Fibroblast of peridontal ligament (primary cell): ENCODE measurements around the gene PRKCSH.

ENCODE experiments used
- DNase-seq: peaks from one replicate; pipeline ENCODE4 v3.0.0-alpha.2; 2010; ENCODE audit errors: extremely low read depth

The PRKCSH gene

DNA sequence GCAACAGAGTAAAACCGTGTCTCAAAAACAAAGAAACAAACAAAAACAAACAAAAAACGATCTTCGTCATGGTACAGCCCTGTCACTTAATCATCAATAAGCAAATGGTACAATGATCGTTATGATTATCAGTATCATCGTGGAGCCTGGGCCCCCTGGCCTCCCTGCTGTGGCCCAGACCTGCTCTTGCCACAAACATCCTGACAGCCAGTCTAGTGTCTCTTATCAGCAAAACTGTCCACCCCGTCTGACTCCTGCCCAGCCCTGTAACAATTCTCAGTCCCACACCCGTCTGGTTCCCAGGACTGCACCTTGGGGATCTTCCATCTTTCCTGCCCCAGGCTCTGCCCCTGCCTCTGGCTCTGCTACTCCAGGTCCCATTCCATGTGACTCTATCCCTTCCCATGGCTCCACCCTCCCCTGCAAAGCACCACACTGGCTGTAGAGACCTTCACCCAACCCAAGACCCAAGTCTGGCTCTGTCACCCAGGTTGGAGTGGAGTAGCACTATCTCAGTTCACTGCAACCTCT, 64.5 kb downstream of the PRKCSH start:
- DNase-seq = no peak
